HCT116 (cell line): ENCODE results near the gene ASS1. TPM values are rescaled to one million over a fixed set of nuclear protein-coding genes. Genes with fewer than 3 reads are reported as not detected.

Experiments used
- ATAC-seq: fragments of 200-7000 bp; cut with Tn5 transposase; 2 replicates; pipeline ENCODE4 v1.9.1; 2020; ENCODE audit warnings: mild to moderate bottlenecking, moderate library complexity
- BruUV-seq: library from RNA; stranded (reverse); fragments of 400-500 nt; replicated peaks from 2 replicates; lab custom pipeline; 2021; lab: Mats Ljungman, UMichigan
- CTCF ChIA-PET: fragments of 300-600 bp; sonication (Branson Sonifier 250); formaldehyde crosslinking; loops from one replicate; lab custom pipeline; 2021; ENCODE audit warnings: antibody characterized with exemption; lab: Charles Lee
- POLR2A ChIA-PET: fragments of 300-600, 350-600 bp; sonication (Branson Sonifier 250); formaldehyde crosslinking; loops from one replicate; lab custom pipeline; 2021; ENCODE audit warnings: antibody characterized with exemption; lab: Charles Lee
- RAD21 ChIA-PET, 2 experiments: fragments of 300-600 bp; sonication (Branson Sonifier 250); formaldehyde crosslinking; loops; one replicate each; lab custom pipeline; 2023; ENCODE audit warnings: low total read pairs in 2 of 2; ENCODE audit not compliant: uncharacterized antibody in 2 of 2, unreplicated experiment in 2 of 2, low non-redundant PET in 1 of 2; lab: Charles Lee
- DNase-seq: peaks from one replicate; pipeline ENCODE4 v3.0.0-alpha.2; 2010; ENCODE audit warnings: low read depth, low spot score
- H2AFZ ChIP-seq: fragments of 200-600 bp; shearing (Covaris generic), sonication (generic); 2 replicates; pipeline ENCODE4 v1.6.1; 2017; ENCODE audit warnings: low read depth, mixed run types, mixed read lengths, antibody characterized with exemption, low read length; ENCODE audit not compliant: poor library complexity, severe bottlenecking
- H3K27ac ChIP-seq: 2 replicates; pipeline ENCODE4 v1.5.1; 2012; ENCODE audit warnings: low read depth, low read length
- H3K27me3 ChIP-seq: fragments of 200-600 bp; sonication (generic); 2 replicates; pipeline ENCODE4 v1.6.1; 2016; ENCODE audit warnings: mixed run types, low read length, mixed read lengths; ENCODE audit not compliant: insufficient read depth
- H3K36me3 ChIP-seq, 2 experiments: fragments of 200-500 bp in 1 of 2; fragments of 200-600 bp in 1 of 2; sonication (Bioruptor generic) in 1 of 2; sonication (generic) in 1 of 2; 2 replicates each; pipeline versions ENCODE4 v1.5.1 to v1.6.1; 2014 to 2016; ENCODE audit warnings: low read length in 2 of 2, inconsistent platforms in 1 of 2, mixed read lengths in 1 of 2, mixed run types in 1 of 2; ENCODE audit not compliant: insufficient read depth in 2 of 2, control insufficient read depth in 1 of 2
- H3K4me1 ChIP-seq, 2 experiments: fragments of 200-600 bp in 1 of 2; sonication (generic) in 1 of 2; 2 replicates each; pipeline versions ENCODE4 v1.5.1 to v1.6.1; 2012 to 2017; ENCODE audit warnings: low read length in 2 of 2, inconsistent platforms in 1 of 2, mild to moderate bottlenecking in 1 of 2, mixed read lengths in 1 of 2, mixed run types in 1 of 2, moderate library complexity in 1 of 2; ENCODE audit not compliant: insufficient read depth in 2 of 2, control insufficient read depth in 1 of 2
- H3K4me2 ChIP-seq: fragments of 200-600 bp; sonication (generic); 2 replicates; pipeline ENCODE4 v1.6.1; 2017; ENCODE audit warnings: mixed run types, low read length, mixed read lengths
- H3K4me3 ChIP-seq, 2 experiments: fragments of 200-600 bp in 1 of 2; sonication (generic) in 1 of 2; replicated peaks in 1 of 2; 2 replicates each; pipeline ENCODE4 v1.5.1; 2011 to 2016; ENCODE audit warnings: low read length in 2 of 2, control low read depth in 1 of 2, low read depth in 1 of 2, mild to moderate bottlenecking in 1 of 2, mixed read lengths in 1 of 2, mixed run types in 1 of 2
- H3K79me2 ChIP-seq: fragments of 200-600 bp; sonication (generic); 2 replicates; pipeline ENCODE4 v1.6.1; 2017; ENCODE audit warnings: mild to moderate bottlenecking, mixed run types, low read length, moderate library complexity, mixed read lengths; ENCODE audit not compliant: insufficient read depth
- H3K9ac ChIP-seq: fragments of 200-600 bp; sonication (generic); 2 replicates; pipeline ENCODE4 v1.6.1; 2016; ENCODE audit warnings: low read length, mixed read lengths
- H3K9me2 ChIP-seq: fragments of 200-600 bp; sonication (generic), shearing (Covaris generic); 2 replicates; pipeline ENCODE4 v1.6.1; 2017; ENCODE audit warnings: mixed run types, mild to moderate bottlenecking, moderate library complexity; ENCODE audit not compliant: insufficient read depth
- H3K9me3 ChIP-seq, 2 experiments: fragments of 200-500 bp in 1 of 2; fragments of 200-600 bp in 1 of 2; sonication (Bioruptor generic) in 1 of 2; sonication (generic) in 1 of 2; 2 replicates each; pipeline ENCODE4 v1.6.1; 2014 to 2017; ENCODE audit warnings: low read length in 2 of 2, mixed read lengths in 2 of 2, inconsistent platforms in 1 of 2, low read depth in 1 of 2, mild to moderate bottlenecking in 1 of 2, mixed run types in 1 of 2, moderate library complexity in 1 of 2; ENCODE audit not compliant: control insufficient read depth in 1 of 2, insufficient read depth in 1 of 2
- H4K20me1 ChIP-seq: fragments of 200-600 bp; sonication (generic), shearing (Covaris generic); 2 replicates; pipeline ENCODE4 v1.6.1; 2017; ENCODE audit warnings: mixed run types, mild to moderate bottlenecking, moderate library complexity; ENCODE audit not compliant: insufficient read depth
- CBX3 ChIP-seq: IDR thresholded peaks from 2 replicates; pipeline ENCODE4 v1.6.1; 2012; ENCODE audit warnings: low read depth
- CEBPB ChIP-seq: IDR thresholded peaks from 2 replicates; pipeline ENCODE4 v1.6.1; 2012; ENCODE audit warnings: low read depth
- ELF1 ChIP-seq: IDR thresholded peaks from 2 replicates; pipeline ENCODE4 v1.6.1; 2012; ENCODE audit warnings: low read depth, borderline replicate concordance
- EZH2phosphoT487 ChIP-seq: fragments of 200-600 bp; IDR thresholded peaks from 2 replicates; pipeline ENCODE4 v1.6.1; 2018; ENCODE audit warnings: antibody characterized with exemption, borderline replicate concordance
- RAD21 ChIP-seq: IDR thresholded peaks from 2 replicates; pipeline ENCODE4 v1.6.1; 2012; ENCODE audit warnings: low read depth, mild to moderate bottlenecking
- SIN3A ChIP-seq: IDR thresholded peaks from 2 replicates; pipeline ENCODE4 v1.6.1; 2012; ENCODE audit warnings: low read depth
- SRF ChIP-seq: IDR thresholded peaks from 2 replicates; pipeline ENCODE4 v1.6.1; 2012; ENCODE audit warnings: low read depth
- TCF7L2 ChIP-seq: IDR thresholded peaks from 2 replicates; pipeline ENCODE4 v1.7.0; 2011; ENCODE audit warnings: borderline replicate concordance, inconsistent platforms; ENCODE audit not compliant: insufficient read depth, insufficient read length; ENCODE audit errors: extremely low read depth
- YY1 ChIP-seq: IDR thresholded peaks from 2 replicates; pipeline ENCODE4 v1.6.1; 2011; ENCODE audit warnings: low read length, low read depth, moderate library complexity, mild to moderate bottlenecking; ENCODE audit not compliant: insufficient replicate concordance; ENCODE audit errors: extremely low read depth
- ZFX ChIP-seq: fragments of 450-650 bp; IDR thresholded peaks from 2 replicates; pipeline ENCODE4 v1.6.1; 2017
- intact Hi-C: fragments of 100-400 bp; cut with micrococcal nuclease; formaldehyde crosslinking; loops from 2 replicates; pipeline ENCODE4 v1.10.0; 2022
- total RNA-seq: library from RNA; stranded (reverse); gene quantifications from one replicate; pipeline ENCODE4 v1.2.1, GENCODE V29; 2021; ENCODE audit not compliant: unreplicated experiment
- TF ChIP-seq, protein P1 (sequence below): IDR thresholded peaks from 2 replicates; pipeline ENCODE4 v1.6.1; 2012
- TF ChIP-seq, protein P2 (sequence below): IDR thresholded peaks from 2 replicates; pipeline ENCODE4 v1.6.1; 2012
- TF ChIP-seq, protein P3 (sequence below): IDR thresholded peaks from 2 replicates; pipeline ENCODE4 v1.6.1; 2011; ENCODE audit warnings: mild to moderate bottlenecking, low read length, moderate library complexity; ENCODE audit not compliant: insufficient replicate concordance; ENCODE audit errors: extremely low read depth
- TF ChIP-seq, protein P4 (sequence below), 3 experiments: fragments of 200-600 bp in 1 of 3; sonication (generic) in 1 of 3; IDR thresholded peaks in 2 of 3; conservative IDR thresholded peaks in 1 of 3; 2 replicates each; pipeline ENCODE4 v1.5.1; 2012 to 2017; ENCODE audit warnings: low read depth in 2 of 3, low read length in 2 of 3, antibody characterized with exemption in 1 of 3, borderline replicate concordance in 1 of 3, control low read depth in 1 of 3, mild to moderate bottlenecking in 1 of 3, mixed read lengths in 1 of 3, mixed run types in 1 of 3, moderate library complexity in 1 of 3; ENCODE audit not compliant: insufficient read depth in 1 of 3

ASS1 gene
- total RNA-seq, 1 experiment from 2014 or later, result 92.6 TPM

DNA sequence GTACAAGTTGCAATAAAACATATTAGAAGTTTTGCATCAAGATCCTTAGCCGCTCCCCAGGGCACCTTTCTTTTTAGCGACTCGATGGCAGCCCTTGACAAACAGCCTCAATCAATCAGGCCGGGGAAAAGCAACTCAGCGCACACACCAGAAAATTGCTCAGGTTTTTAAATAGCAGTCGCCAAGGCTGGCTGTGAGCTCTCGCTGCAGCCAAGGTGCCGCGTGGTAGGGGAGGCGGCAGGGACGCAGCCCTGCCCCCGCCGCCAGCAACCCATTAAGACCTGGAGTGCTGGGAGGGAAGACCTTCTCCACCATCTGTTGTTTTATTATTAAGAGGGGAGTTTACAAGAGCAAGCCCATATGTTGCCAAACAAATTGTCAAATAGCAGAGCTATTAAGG lies 22.6 kb downstream of the ASS1 start (continued):
- no peak for TF ChIP-seq SIN3A
- TF ChIP-seq, protein P1, sequence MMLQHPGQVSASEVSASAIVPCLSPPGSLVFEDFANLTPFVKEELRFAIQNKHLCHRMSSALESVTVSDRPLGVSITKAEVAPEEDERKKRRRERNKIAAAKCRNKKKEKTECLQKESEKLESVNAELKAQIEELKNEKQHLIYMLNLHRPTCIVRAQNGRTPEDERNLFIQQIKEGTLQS, result no peak

DNA sequence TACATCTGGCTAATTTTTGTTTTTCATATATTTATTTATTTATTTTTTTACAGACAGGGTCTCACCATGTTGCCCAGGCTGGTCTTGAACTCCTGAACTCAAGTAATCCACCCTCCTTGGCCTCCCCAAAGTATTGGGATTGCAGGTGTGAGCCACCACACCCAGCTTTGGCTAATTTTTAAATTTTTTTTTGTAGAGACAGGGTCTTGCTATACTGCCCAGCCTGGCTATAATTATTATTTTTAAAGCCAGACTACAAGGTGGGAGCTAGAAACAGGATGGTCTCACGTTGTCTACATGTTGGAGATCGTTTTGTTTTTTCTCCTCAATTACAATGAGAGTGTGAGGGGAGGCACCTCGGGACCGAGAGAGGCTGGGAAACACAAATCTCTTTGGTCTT lies 23.8 kb downstream of the ASS1 start:
- Histone ChIP-seq H3K27me3 (no peaks in the 10 kb centered on the region), H3K4me1 (no peaks in the 10 kb centered on the region), H4K20me1 (no peaks in the 10 kb centered on the region), H3K36me3 (no peaks in the 10 kb centered on the region), H3K9ac (no peak overlapping the region), H3K4me3 (no peak overlapping the region), H3K9me3 (no peaks in the 10 kb centered on the region), H3K27ac (no peak overlapping the region), H3K4me2 (no peak overlapping the region), H3K9me2 (no peaks in the 10 kb centered on the region)
- intact Hi-C loops, result no loop called here
- DNase-seq, result no peak
- no TSS peak for BruUV-seq
- POLR2A ChIA-PET, result no interaction called here
- CTCF ChIA-PET, result interaction anchor here (1.2 to 1.5 kb wide), 2 partner anchors 214 to 215 kb away, joined by 3 read pairs; no protein-coding TSS in a partner anchor
- TF ChIP-seq SIN3A, result no peak
- TF ChIP-seq, protein P2, sequence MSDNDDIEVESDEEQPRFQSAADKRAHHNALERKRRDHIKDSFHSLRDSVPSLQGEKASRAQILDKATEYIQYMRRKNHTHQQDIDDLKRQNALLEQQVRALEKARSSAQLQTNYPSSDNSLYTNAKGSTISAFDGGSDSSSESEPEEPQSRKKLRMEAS, result no peak
- TF ChIP-seq ELF1, result no peak
- TF ChIP-seq, all 23 proteins: peak for 0
- H3K79me2 ChIP-seq, result no peaks in the 10 kb centered on the region
- H2AFZ ChIP-seq, result no peak overlapping the region
- ATAC-seq, result no peak
- RAD21 ChIA-PET, result no interaction called here

DNA sequence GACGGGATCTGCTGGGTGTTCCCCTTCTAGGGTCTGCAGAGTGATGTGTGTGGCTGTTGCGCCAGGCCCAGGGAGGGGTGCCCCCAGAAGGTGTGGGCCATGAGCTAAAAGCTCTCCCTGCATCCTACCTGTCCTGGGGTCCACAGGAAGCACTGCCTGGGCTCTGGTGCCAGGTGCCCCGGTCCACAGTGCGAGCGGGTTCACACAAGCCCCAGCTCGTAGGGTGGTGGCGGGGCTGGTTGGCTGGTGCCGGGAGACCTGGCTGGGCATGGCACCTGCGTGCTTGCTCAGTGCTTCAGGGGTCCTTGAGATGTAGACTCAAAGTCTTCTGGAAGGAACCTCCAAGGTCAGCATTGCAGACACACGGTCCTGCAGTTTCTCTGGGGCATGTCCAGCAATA lies 25.5 kb downstream of the ASS1 start:
- Histone ChIP-seq H3K9ac (no peak overlapping the region), H3K4me1 (no peaks in the 10 kb centered on the region), H3K4me2 (no peak overlapping the region), H4K20me1 (no peaks in the 10 kb centered on the region), H3K27ac (no peak overlapping the region), H3K9me3 (no peaks in the 10 kb centered on the region), H2AFZ (no peak overlapping the region), H3K79me2 (no peaks in the 10 kb centered on the region), H3K36me3 (no peaks in the 10 kb centered on the region), H3K9me2 (no peaks in the 10 kb centered on the region), H3K4me3 (no peak overlapping the region), H3K27me3 (no peaks in the 10 kb centered on the region)
- RAD21 ChIA-PET, result no interaction called here
- DNase-seq (no peak), ATAC-seq (no peak)
- no peak for TF ChIP-seq YY1
- TF ChIP-seq EZH2phosphoT487, result no peak
- no peak for TF ChIP-seq CEBPB
- TF ChIP-seq, protein P3, sequence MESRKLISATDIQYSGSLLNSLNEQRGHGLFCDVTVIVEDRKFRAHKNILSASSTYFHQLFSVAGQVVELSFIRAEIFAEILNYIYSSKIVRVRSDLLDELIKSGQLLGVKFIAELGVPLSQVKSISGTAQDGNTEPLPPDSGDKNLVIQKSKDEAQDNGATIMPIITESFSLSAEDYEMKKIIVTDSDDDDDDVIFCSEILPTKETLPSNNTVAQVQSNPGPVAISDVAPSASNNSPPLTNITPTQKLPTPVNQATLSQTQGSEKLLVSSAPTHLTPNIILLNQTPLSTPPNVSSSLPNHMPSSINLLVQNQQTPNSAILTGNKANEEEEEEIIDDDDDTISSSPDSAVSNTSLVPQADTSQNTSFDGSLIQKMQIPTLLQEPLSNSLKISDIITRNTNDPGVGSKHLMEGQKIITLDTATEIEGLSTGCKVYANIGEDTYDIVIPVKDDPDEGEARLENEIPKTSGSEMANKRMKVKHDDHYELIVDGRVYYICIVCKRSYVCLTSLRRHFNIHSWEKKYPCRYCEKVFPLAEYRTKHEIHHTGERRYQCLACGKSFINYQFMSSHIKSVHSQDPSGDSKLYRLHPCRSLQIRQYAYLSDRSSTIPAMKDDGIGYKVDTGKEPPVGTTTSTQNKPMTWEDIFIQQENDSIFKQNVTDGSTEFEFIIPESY, result no peak
- no peak for TF ChIP-seq TCF7L2
- TF ChIP-seq RAD21, result no peak
- no peak for TF ChIP-seq CBX3
- TF ChIP-seq SRF, result no peak
- TF ChIP-seq, protein P4, sequence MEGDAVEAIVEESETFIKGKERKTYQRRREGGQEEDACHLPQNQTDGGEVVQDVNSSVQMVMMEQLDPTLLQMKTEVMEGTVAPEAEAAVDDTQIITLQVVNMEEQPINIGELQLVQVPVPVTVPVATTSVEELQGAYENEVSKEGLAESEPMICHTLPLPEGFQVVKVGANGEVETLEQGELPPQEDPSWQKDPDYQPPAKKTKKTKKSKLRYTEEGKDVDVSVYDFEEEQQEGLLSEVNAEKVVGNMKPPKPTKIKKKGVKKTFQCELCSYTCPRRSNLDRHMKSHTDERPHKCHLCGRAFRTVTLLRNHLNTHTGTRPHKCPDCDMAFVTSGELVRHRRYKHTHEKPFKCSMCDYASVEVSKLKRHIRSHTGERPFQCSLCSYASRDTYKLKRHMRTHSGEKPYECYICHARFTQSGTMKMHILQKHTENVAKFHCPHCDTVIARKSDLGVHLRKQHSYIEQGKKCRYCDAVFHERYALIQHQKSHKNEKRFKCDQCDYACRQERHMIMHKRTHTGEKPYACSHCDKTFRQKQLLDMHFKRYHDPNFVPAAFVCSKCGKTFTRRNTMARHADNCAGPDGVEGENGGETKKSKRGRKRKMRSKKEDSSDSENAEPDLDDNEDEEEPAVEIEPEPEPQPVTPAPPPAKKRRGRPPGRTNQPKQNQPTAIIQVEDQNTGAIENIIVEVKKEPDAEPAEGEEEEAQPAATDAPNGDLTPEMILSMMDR (IDR thresholded peaks at IDR 0.05 in 2 of 3, conservative IDR thresholded peaks at IDR 0.05 in 1 of 3; ENCODE audit: borderline replicate concordance in 1 of 3, insufficient read depth in 1 of 3, low read depth in 2 of 3, low read length in 2 of 3), result no peak
- TF ChIP-seq ZFX, result no peak
- intact Hi-C loops, result no loop called here
- CTCF ChIA-PET, result no interaction called here
- POLR2A ChIA-PET, result no interaction called here
- BruUV-seq, result no TSS peak
